Neutrophil (primary cell): ENCODE results near the gene MCC.

Source experiments
- H3K27ac ChIP-seq: fragments of 200-600 bp; sonication (generic); 2 replicates; pipeline ENCODE4 v1.5.1; 2016; ENCODE audit warnings: mild to moderate bottlenecking, moderate library complexity
- H3K27me3 ChIP-seq: fragments of 200-600 bp; sonication (generic); 2 replicates; pipeline ENCODE4 v1.6.0; 2016; ENCODE audit warnings: mild to moderate bottlenecking
- H3K36me3 ChIP-seq: fragments of 200-600 bp; sonication (generic); 2 replicates; pipeline ENCODE4 v1.5.1; 2017
- H3K4me1 ChIP-seq, 2 experiments: fragments of 200-600 bp in 1 of 2; sonication (generic) in 1 of 2; 1 replicate in 1 of 2; 2 replicates in 1 of 2; pipeline versions ENCODE4 v1.5.1 to v1.6.1; 2013 to 2016; ENCODE audit warnings: low read depth in 1 of 2, low read length in 1 of 2, mild to moderate bottlenecking in 1 of 2, moderate library complexity in 1 of 2; ENCODE audit not compliant: control insufficient read depth in 1 of 2, insufficient read depth in 1 of 2
- H3K4me3 ChIP-seq, 2 experiments: fragments of 200-600 bp in 1 of 2; sonication (generic) in 1 of 2; 1 replicate in 1 of 2; 2 replicates in 1 of 2; pipeline ENCODE4 v1.5.1; 2013 to 2016; ENCODE audit warnings: low read depth in 1 of 2, low read length in 1 of 2, mild to moderate bottlenecking in 1 of 2, moderate library complexity in 1 of 2
- H3K9me3 ChIP-seq: fragments of 200-600 bp; sonication (generic); 2 replicates; pipeline ENCODE4 v1.5.1; 2016
- TF ChIP-seq, protein P1 (sequence below): fragments of 200-600 bp; sonication (generic); IDR thresholded peaks from 2 replicates; pipeline ENCODE4 v1.5.1; 2016; ENCODE audit warnings: antibody characterized with exemption

MCC gene

DNA sequence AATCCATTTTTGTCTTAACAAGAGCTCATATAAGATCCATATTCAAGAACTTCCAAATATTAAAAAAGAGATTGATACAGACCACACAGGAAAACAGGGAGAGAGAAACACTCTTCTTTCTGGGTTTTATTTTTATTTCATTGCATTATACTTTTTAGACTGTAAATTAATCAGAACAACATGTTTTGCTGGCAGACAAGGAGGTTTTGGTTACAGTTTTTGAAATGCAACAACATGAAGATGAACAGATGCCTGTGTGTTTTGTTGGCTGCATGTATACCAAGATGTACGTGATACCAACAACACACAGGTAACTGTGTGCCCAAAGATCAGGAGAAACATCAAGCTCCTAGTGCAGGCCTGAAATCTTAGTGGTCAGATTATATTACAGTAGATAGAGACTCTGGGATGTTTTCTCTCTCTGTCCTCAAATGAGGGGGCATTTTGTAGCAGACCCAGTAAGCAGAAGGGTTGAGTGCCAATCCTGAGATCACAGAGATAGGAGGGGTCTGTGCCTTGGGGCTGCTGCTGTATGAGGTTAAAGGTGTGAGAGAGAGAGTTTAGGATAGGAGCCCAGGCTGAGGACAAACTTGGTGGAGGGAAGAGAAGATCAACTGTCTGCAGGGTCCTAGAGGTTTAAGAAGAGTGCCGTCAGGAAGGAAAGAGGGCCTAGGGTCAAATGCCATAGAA lies 359.5 kb downstream of the MCC start:
- Histone ChIP-seq H3K4me3 (no peak overlapping the region), H3K27me3 (no peaks in the 10 kb centered on the region), H3K4me1 (no peaks in the 10 kb centered on the region), H3K27ac (no peak overlapping the region), H3K36me3 (no peaks in the 10 kb centered on the region), H3K9me3 (no peaks in the 10 kb centered on the region)
- TF ChIP-seq, protein P1, sequence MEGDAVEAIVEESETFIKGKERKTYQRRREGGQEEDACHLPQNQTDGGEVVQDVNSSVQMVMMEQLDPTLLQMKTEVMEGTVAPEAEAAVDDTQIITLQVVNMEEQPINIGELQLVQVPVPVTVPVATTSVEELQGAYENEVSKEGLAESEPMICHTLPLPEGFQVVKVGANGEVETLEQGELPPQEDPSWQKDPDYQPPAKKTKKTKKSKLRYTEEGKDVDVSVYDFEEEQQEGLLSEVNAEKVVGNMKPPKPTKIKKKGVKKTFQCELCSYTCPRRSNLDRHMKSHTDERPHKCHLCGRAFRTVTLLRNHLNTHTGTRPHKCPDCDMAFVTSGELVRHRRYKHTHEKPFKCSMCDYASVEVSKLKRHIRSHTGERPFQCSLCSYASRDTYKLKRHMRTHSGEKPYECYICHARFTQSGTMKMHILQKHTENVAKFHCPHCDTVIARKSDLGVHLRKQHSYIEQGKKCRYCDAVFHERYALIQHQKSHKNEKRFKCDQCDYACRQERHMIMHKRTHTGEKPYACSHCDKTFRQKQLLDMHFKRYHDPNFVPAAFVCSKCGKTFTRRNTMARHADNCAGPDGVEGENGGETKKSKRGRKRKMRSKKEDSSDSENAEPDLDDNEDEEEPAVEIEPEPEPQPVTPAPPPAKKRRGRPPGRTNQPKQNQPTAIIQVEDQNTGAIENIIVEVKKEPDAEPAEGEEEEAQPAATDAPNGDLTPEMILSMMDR: no peak

GRCh38 chr5:113128082-113128481 lies 360.2 kb downstream of the MCC start:
- H3K4me3 ChIP-seq: no peak overlapping the region
- no peaks in the 10 kb centered on the region for H3K36me3 ChIP-seq
- no peaks in the 10 kb centered on the region for H3K4me1 ChIP-seq
- H3K27ac ChIP-seq: no peak overlapping the region
- no peaks in the 10 kb centered on the region for H3K9me3 ChIP-seq
- TF ChIP-seq, protein P1: no peak
- no peaks in the 10 kb centered on the region for H3K27me3 ChIP-seq

GRCh38 chr5:113127021-113127420 lies 361.2 kb downstream of the MCC start:
- H3K36me3 ChIP-seq: no peaks in the 10 kb centered on the region
- H3K27ac ChIP-seq: no peak overlapping the region
- H3K4me3 ChIP-seq: no peak overlapping the region
- no peaks in the 10 kb centered on the region for H3K9me3 ChIP-seq
- H3K27me3 ChIP-seq: peaks cover 5% of the 10 kb centered on the region
- TF ChIP-seq, protein P1: no peak
- H3K4me1 ChIP-seq: no peaks in the 10 kb centered on the region

DNA sequence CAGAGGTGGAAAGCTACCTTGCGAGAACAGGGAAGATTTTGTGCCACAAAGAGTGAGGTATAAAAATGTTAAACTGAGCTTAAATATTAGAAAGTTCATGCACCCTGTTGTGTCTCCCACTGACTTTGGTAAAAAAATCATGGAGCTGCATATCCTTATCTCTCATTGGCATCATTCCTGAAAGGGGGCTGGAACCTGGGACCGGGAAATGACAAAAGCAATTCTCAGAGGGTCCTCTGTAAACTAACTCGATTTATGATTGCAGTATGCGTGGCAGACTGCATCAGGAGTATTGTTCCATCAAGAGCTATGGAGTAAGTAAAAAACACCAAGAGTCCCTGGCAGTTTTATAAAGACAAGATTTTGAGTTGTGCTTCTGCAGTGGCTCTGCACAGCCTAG lies 362.9 kb downstream of the MCC start:
- Histone ChIP-seq H3K27ac (no peak overlapping the region), H3K9me3 (no peaks in the 10 kb centered on the region), H3K36me3 (no peaks in the 10 kb centered on the region), H3K27me3 (peaks cover 5% of the 10 kb centered on the region), H3K4me3 (no peak overlapping the region), H3K4me1 (no peaks in the 10 kb centered on the region)
- TF ChIP-seq, protein P1: no peak

DNA sequence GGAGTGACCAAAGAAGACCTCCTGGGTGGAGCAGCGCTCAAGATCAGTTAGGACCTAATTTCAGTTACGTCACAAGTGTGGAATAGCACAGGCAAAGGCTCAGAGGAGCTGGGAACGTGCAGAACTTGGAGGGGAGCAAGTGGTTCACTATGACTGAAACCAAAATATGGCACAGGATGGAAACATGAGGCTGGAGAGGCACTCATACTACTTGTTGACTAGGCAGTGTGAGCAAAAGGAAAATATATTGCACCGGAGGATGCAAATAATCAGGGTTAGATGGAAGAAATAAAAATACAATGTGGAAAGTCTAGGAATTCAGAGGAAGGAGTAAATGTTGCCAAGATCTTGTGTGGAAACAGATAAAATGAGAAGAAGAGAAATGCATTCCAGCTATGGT lies 363.3 kb downstream of the MCC start:
- Histone ChIP-seq H3K27ac (no peak overlapping the region), H3K36me3 (no peaks in the 10 kb centered on the region), H3K4me1 (no peaks in the 10 kb centered on the region), H3K27me3 (peaks cover 5% of the 10 kb centered on the region), H3K9me3 (no peaks in the 10 kb centered on the region), H3K4me3 (no peak overlapping the region)
- TF ChIP-seq, protein P1: no peak
